Activated naive CD8-positive, alpha-beta T cell treated with anti-CD3 and anti-CD28 coated beads, Interleukin-2, amount 50 U/mL, for 24 hours (primary cell): ENCODE measurements around the gene SEPTIN2.

Experiments used
- ATAC-seq: fragments of 150-1000 bp; cut with Tn5 transposase; one replicate; pipeline ENCODE4 v1.10.0; 2021
- DNase-seq: peaks from one replicate; pipeline ENCODE4 v3.0.0; 2021
- H3K27ac Mint-ChIP-seq: one replicate; pipeline ENCODE4 v1.8.0; 2021; ENCODE audit warnings: mild to moderate bottlenecking, mixed read lengths
- H3K27me3 Mint-ChIP-seq: one replicate; pipeline ENCODE4 v1.8.0; 2021; ENCODE audit warnings: mixed read lengths
- H3K36me3 Mint-ChIP-seq: one replicate; pipeline ENCODE4 v1.8.0; 2021; ENCODE audit warnings: low read depth, mixed read lengths
- H3K4me1 Mint-ChIP-seq: one replicate; pipeline ENCODE4 v1.8.0; 2021; ENCODE audit warnings: mixed read lengths
- H3K4me3 Mint-ChIP-seq: one replicate; pipeline ENCODE4 v1.8.0; 2021; ENCODE audit warnings: mild to moderate bottlenecking, moderate library complexity, mixed read lengths
- H3K9me3 Mint-ChIP-seq: one replicate; pipeline ENCODE4 v1.8.0; 2021; ENCODE audit warnings: mixed read lengths

The SEPTIN2 gene

GRCh38 chr2:241298673-241299072 lies 17.1 kb upstream of the SEPTIN2 start:
- no peak for DNase-seq
- H3K9me3 Mint-ChIP-seq = no peaks in the 10 kb centered on the region
- peak; percentile 38 for ATAC-seq
- peaks cover 11% of the 10 kb centered on the region for H3K36me3 Mint-ChIP-seq
- peak overlapping the region; percentile 57 for H3K27ac Mint-ChIP-seq
- H3K27me3 Mint-ChIP-seq = no peaks in the 10 kb centered on the region
- peak overlapping the region; percentile 13 for H3K4me3 Mint-ChIP-seq
- peaks cover 48% of the 10 kb centered on the region for H3K4me1 Mint-ChIP-seq

GRCh38 chr2:241300000-241300399 lies 15.7 kb upstream of the SEPTIN2 start:
- Mint-ChIP-seq H3K27ac (no peak overlapping the region), H3K4me3 (no peak overlapping the region), H3K27me3 (no peaks in the 10 kb centered on the region), H3K4me1 (peaks cover 51% of the 10 kb centered on the region), H3K9me3 (no peaks in the 10 kb centered on the region), H3K36me3 (peaks cover 11% of the 10 kb centered on the region)
- peak; percentile 46 for DNase-seq
- peak; percentile 83 for ATAC-seq

GRCh38 chr2:241302083-241302482 lies 13.6 kb upstream of the SEPTIN2 start:
- H3K27me3 Mint-ChIP-seq = no peaks in the 10 kb centered on the region
- no peak overlapping the region for H3K4me3 Mint-ChIP-seq
- ATAC-seq (no peak), DNase-seq (no peak)
- peaks cover 10% of the 10 kb centered on the region for H3K36me3 Mint-ChIP-seq
- no peak overlapping the region for H3K27ac Mint-ChIP-seq
- H3K4me1 Mint-ChIP-seq = peaks cover 58% of the 10 kb centered on the region
- no peaks in the 10 kb centered on the region for H3K9me3 Mint-ChIP-seq

GRCh38 chr2:241302759-241303651 lies 12.7 kb upstream of the SEPTIN2 start:
- Mint-ChIP-seq H3K9me3 (no peaks in the 10 kb centered on the region), H3K4me1 (peaks cover 61% of the 10 kb centered on the region), H3K27ac (peak overlapping the region; percentile 3), H3K27me3 (no peaks in the 10 kb centered on the region), H3K36me3 (peaks cover 10% of the 10 kb centered on the region), H3K4me3 (no peak overlapping the region)
- no peak for DNase-seq
- no peak for ATAC-seq

GRCh38 chr2:241304039-241304670 lies 11.6 kb upstream of the SEPTIN2 start:
- no peak for DNase-seq
- Mint-ChIP-seq H3K4me3 (no peak overlapping the region), H3K27me3 (no peaks in the 10 kb centered on the region), H3K27ac (no peak overlapping the region), H3K36me3 (peaks cover 9% of the 10 kb centered on the region), H3K9me3 (no peaks in the 10 kb centered on the region), H3K4me1 (peaks cover 65% of the 10 kb centered on the region)
- ATAC-seq = no peak

- Mint-ChIP-seq H3K27me3 (no peaks in the 10 kb centered on the region), H3K36me3 (peaks cover 9% of the 10 kb centered on the region), H3K9me3 (no peaks in the 10 kb centered on the region), H3K27ac (no peak overlapping the region), H3K4me1 (peaks cover 77% of the 10 kb centered on the region), H3K4me3 (no peak overlapping the region)
- DNase-seq (no peak), ATAC-seq (no peak)
Measured at GRCh38 chr2:241307055-241307454, 8.7 kb upstream of the SEPTIN2 start.

GRCh38 chr2:241308267-241308666 lies 7.5 kb upstream of the SEPTIN2 start:
- H3K9me3 Mint-ChIP-seq = no peaks in the 10 kb centered on the region
- H3K27ac Mint-ChIP-seq = peak overlapping the region; percentile 26
- no peak for DNase-seq
- peaks cover 80% of the 10 kb centered on the region for H3K4me1 Mint-ChIP-seq
- H3K4me3 Mint-ChIP-seq = no peak overlapping the region
- no peak for ATAC-seq
- no peaks in the 10 kb centered on the region for H3K27me3 Mint-ChIP-seq
- peaks cover 12% of the 10 kb centered on the region for H3K36me3 Mint-ChIP-seq

GRCh38 chr2:241308832-241309500 lies 6.8 kb upstream of the SEPTIN2 start:
- peak overlapping the region; percentile 69 for H3K27ac Mint-ChIP-seq
- H3K36me3 Mint-ChIP-seq = peaks cover 17% of the 10 kb centered on the region
- H3K4me3 Mint-ChIP-seq = no peak overlapping the region
- DNase-seq (no peak), ATAC-seq (no peak)
- H3K9me3 Mint-ChIP-seq = no peaks in the 10 kb centered on the region
- peaks cover 87% of the 10 kb centered on the region for H3K4me1 Mint-ChIP-seq
- H3K27me3 Mint-ChIP-seq = no peaks in the 10 kb centered on the region

- H3K4me1 Mint-ChIP-seq = peaks cover 83% of the 10 kb centered on the region
- ATAC-seq (peak; percentile 94), DNase-seq (peak; percentile 61)
- no peaks in the 10 kb centered on the region for H3K9me3 Mint-ChIP-seq
- H3K27me3 Mint-ChIP-seq = no peaks in the 10 kb centered on the region
- peak overlapping the region; percentile 69 for H3K27ac Mint-ChIP-seq
- peaks cover 23% of the 10 kb centered on the region for H3K36me3 Mint-ChIP-seq
- H3K4me3 Mint-ChIP-seq = peak overlapping the region; percentile 43
Measured at GRCh38 chr2:241309684-241310117, 6.0 kb upstream of the SEPTIN2 start.

- DNase-seq (no peak), ATAC-seq (no peak)
- peaks cover 2% of the 10 kb centered on the region for H3K27me3 Mint-ChIP-seq
- peak overlapping the region; percentile 71 for H3K27ac Mint-ChIP-seq
- H3K4me1 Mint-ChIP-seq = peaks cover 74% of the 10 kb centered on the region
- no peak overlapping the region for H3K4me3 Mint-ChIP-seq
- H3K9me3 Mint-ChIP-seq = no peaks in the 10 kb centered on the region
- peaks cover 23% of the 10 kb centered on the region for H3K36me3 Mint-ChIP-seq
Measured at GRCh38 chr2:241310917-241311566, 4.7 kb upstream of the SEPTIN2 start.

- Mint-ChIP-seq H3K36me3 (peaks cover 24% of the 10 kb centered on the region), H3K27me3 (peaks cover 2% of the 10 kb centered on the region), H3K9me3 (no peaks in the 10 kb centered on the region), H3K4me1 (peaks cover 75% of the 10 kb centered on the region), H3K27ac (no peak overlapping the region), H3K4me3 (no peak overlapping the region)
- DNase-seq = no peak
- no peak for ATAC-seq
Measured at GRCh38 chr2:241312082-241312481, 3.6 kb upstream of the SEPTIN2 start.

GRCh38 chr2:241313543-241314095 lies 2.1 kb upstream of the SEPTIN2 start:
- Mint-ChIP-seq H3K27me3 (peaks cover 2% of the 10 kb centered on the region), H3K36me3 (peaks cover 30% of the 10 kb centered on the region), H3K9me3 (no peaks in the 10 kb centered on the region), H3K4me1 (peaks cover 77% of the 10 kb centered on the region), H3K27ac (peak overlapping the region; percentile 86), H3K4me3 (peak overlapping the region; percentile 93)
- DNase-seq (no peak), ATAC-seq (no peak)

- DNase-seq = no peak
- peak overlapping the region; percentile 100 for H3K27ac Mint-ChIP-seq
Measured at GRCh38 chr2:241314226-241315092, 1.3 kb upstream of the SEPTIN2 start.

More at GRCh38 chr2:241314226-241315092, 1.3 kb upstream of the SEPTIN2 start:
- Mint-ChIP-seq H3K27me3 (peaks cover 2% of the 10 kb centered on the region), H3K4me1 (peaks cover 76% of the 10 kb centered on the region), H3K4me3 (peak overlapping the region; percentile 93), H3K36me3 (peaks cover 34% of the 10 kb centered on the region), H3K9me3 (no peaks in the 10 kb centered on the region)
- no peak for ATAC-seq
